HG03571 (cell line): ENCODE results near the gene BACH1.
"Not testable (repeated sequence)": the region's sequence is repeated elsewhere in the genome, so short reads cannot be mapped to it uniquely, and the experiment has no call there.

Experiments used
- ATAC-seq: cut with Tn5 transposase; IDR thresholded peaks from one replicate; pipeline ENCODE4 v1.9.1; 2021; ENCODE audit not compliant: unreplicated experiment

The BACH1 gene

GRCh38 chr21:29298348-29299045 lies at the start of gene BACH1:
BACH1 (plus strand) TSS chr21:29298922; CDS start chr21:29321281, 22,359 bp downstream.
- ATAC-seq = peak; percentile 51

- not testable (repeated sequence) for ATAC-seq
Measured at GRCh38 chr21:29249289-29249688, 49.4 kb upstream of the BACH1 start.

DNA sequence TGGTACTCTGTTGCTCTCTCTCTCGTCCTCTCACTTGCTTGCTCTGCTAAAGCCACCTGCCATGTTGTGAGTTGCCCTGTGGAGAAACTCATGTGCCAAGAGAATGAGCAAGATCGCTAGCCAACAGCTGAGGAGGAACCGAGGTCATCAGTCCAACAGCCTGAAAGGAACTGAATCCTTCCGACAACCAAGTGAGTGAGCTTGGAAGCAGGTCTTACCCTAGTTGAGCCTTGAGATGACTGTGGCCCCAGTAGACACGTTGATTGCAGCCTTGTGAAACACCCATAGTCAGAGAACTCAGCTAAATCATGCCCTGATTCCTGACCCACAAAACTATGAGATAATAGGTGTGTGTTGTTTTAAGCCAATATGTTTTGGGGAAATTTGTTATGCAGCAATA lies 48.1 kb upstream of the BACH1 start:
- ATAC-seq = no peak

GRCh38 chr21:29253861-29254260 lies 44.9 kb upstream of the BACH1 start:
- ATAC-seq = not testable (repeated sequence)

GRCh38 chr21:29254550-29254949 lies 44.2 kb upstream of the BACH1 start:
- no peak for ATAC-seq

GRCh38 chr21:29256126-29256910 lies 42.4 kb upstream of the BACH1 start:
- no peak for ATAC-seq

GRCh38 chr21:29257701-29258100 lies 41.0 kb upstream of the BACH1 start:
- ATAC-seq = no peak

DNA sequence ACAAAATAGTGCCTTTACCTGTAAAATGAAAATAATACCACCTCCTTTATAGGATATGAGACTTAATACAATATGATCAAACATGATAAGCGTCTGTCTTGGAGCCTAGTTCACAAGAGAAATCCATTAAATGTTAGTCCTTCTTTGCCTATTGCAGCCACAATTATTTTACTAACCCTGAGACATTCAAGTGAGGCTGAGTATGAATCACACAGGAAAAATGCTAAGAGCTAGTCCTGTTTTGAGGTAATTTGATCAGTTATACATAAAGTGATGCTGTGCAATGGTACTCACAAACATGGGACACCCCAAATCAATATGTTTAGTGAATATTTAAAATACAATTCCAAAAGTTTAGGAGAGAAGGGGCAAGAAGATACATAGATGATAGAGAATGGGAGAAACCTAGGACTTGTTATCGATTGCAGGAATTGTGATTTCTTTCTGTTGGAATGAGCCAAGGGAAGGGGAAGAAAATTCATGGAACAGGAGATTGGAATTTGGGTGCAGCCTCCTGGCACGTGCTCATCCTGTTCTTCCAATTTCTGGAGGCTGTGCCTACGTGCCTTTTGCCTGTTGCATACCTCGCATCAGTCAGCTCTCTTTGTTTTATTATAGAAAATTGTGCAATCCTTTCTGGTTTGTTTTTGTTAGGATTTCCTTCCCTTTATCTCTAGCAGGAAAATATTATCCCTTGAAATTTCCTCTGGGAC lies 39.9 kb upstream of the BACH1 start:
- ATAC-seq = no peak

GRCh38 chr21:29260461-29260860 lies 38.3 kb upstream of the BACH1 start:
- ATAC-seq = no peak

DNA sequence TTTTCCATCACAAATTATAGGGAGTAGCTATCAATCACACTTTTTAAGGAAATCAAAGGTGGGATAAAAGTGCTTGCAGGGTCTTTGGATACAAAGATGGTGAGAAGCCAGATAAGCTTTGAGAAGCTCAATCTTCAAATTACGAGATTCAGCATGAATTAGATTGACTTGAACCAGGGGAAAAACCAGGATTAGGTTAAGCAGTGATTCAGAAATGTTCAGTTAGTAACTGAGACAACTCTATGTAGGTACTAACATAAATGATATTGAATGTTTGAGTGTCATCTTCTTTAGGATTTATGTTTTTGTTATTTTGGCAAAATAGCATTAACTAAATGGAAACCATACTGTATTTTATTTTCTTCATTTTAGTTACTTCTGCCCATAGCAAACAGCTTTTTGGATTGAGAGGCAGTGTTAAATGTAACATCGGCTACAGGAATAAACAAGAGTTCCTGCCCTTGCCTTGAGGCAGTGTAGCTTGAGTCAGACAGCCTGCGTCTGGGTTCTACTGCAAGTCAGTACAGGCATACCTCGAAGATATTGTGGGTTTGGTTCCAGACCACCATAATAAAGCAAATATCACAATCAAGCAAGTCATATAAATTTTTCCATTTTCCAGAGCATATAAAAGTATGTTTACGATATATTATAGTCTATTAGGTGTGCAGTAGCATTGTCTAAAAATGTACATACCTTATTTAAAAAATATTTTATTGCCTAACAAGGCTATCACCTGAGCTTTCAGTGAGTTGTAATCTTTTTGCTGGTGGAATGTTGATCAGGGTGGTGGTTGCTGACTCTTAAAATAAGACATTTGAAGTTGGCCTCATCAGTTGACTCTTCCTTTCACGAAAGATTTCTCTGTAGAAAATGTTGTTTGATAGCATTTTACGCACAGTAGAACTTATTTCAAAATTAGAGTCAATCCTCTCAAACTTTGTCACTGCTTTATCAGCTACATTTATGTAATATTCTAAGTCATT lies 36.9 kb upstream of the BACH1 start:
- no peak for ATAC-seq

DNA sequence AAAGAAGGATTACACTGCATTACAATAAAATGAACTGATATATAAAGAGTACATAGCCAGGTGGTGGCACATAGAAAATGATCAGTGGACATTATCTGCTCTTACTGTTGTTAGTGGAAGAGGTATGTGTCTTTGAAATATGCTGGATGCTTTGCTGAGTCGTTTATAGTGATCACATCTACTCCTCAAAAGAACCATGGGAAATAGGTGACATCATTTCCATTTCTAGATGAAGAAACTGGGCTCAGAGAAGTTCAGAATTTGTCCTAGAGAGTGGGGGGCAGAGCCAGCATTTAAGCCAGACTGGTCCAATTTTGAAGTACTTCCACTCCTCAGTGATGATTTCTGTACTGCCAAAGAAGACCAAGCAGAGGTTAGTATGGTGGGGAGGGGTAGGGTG lies 34.0 kb upstream of the BACH1 start:
- ATAC-seq = no peak

- ATAC-seq = peak; percentile 53
Measured at GRCh38 chr21:29265690-29266479, 32.8 kb upstream of the BACH1 start.

- ATAC-seq = no peak
Measured at GRCh38 chr21:29267666-29268065, 31.1 kb upstream of the BACH1 start.

DNA sequence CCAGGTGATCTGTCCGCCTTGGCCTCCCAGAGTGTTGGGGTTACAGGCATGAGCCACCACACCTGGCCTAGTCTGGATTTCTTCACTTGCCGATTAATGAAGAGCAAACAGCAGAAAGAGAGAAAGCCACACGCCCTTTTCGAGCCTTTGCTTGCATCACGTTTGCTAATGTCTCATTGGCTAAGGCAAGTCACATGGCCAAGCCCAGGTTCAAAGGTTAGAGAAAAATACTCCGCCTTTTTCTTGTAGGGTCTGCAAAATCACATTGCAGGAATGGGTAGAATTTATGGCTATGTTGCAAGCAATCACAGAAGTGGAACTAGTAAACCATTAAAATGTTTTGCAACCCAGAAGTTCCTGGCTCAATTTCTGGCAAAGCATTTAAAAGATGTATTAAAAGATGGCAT lies 26.8 kb upstream of the BACH1 start:
- ATAC-seq = no peak

- ATAC-seq = no peak
Measured at GRCh38 chr21:29277442-29277841, 21.3 kb upstream of the BACH1 start.

GRCh38 chr21:29279558-29279957 lies 19.2 kb upstream of the BACH1 start:
- no peak for ATAC-seq

GRCh38 chr21:29281801-29282200 lies 16.9 kb upstream of the BACH1 start:
- not testable (repeated sequence) for ATAC-seq

DNA sequence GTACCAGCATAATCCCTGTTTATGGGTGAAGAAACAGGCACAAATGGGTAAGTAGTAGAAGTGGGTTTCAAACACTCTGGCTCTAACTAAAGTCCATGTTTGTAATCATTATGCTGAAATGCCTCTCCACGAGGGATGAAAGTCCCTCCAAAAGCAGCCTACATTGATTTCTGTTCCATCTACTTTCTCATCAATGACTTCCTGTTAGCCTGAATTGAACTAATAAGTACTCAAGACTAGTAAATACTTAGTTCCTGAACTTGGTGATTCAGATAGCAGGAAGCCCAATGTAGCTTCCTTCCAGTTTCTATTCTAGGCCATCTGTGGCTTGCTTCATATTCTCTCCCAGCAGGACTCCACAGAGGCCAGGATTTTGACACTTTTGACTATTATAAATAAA lies 11.3 kb upstream of the BACH1 start:
- ATAC-seq = no peak

DNA sequence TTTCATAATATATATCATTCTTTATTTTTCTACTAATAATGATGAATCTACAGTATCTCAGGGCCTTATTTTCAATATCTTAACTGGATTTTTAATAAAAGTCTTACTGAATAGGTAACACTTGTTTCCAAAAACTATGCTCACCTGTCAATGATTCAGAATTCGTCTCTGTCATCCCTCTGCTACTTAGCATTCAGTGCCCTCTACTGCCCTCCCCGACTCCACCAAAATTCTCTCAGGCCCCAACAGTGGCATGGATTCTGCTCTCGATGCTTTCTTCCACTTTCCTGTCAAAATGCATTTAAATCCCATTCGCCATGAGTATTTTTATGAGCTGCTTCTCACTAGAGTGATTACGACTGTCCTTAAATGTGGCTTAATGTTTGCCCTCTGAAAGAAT lies 10.5 kb upstream of the BACH1 start:
- no peak for ATAC-seq

DNA sequence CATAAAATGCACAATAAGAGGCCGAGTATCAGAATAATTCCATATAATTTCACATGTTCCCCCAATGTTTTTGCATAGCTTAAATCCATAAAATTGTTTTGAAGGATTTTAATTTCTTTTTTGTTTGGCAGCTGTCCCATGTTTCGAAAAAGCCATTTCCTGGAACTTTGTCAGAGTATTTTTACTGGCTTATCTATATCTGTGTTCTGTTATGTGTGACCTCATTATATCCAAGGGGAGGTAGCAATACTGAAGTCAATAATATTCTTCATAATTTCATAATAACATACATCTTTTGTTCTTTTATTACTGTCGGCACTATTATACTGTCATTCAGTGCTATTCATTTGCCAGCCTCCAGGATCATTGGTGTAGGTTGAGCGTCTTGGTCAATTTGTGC lies 9.4 kb upstream of the BACH1 start:
- no peak for ATAC-seq
